Amniotic stem cell (primary cell): ENCODE measurements around the gene GPC5.
"Not testable (repeated sequence)": the region's sequence is repeated elsewhere in the genome, so short reads cannot be mapped to it uniquely, and the experiment has no call there.

ENCODE experiments used
- DNase-seq: peaks from one replicate; lab custom pipeline; 2025; lab: John Stamatoyannopoulos, UW

The GPC5 gene

DNA sequence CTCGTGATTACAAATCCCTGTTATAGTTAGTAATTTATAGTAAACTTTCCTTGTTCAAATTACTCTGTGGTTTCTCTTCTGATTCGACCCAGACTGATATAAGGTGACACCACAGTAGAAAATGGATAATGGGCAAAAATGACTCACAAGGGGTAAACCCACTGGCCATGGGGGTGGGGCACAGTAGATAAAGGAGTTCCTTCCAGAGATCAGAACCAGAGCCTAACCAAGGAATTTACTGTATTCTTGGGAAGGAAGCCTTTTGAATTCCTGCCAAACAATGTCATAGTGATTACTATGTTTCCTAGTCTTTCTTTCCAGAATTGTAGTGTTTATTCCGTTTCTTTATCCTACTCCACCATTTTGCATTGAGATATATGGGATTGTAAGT lies 29.0 kb upstream of the GPC5 start:
- DNase-seq, result no peak

DNA sequence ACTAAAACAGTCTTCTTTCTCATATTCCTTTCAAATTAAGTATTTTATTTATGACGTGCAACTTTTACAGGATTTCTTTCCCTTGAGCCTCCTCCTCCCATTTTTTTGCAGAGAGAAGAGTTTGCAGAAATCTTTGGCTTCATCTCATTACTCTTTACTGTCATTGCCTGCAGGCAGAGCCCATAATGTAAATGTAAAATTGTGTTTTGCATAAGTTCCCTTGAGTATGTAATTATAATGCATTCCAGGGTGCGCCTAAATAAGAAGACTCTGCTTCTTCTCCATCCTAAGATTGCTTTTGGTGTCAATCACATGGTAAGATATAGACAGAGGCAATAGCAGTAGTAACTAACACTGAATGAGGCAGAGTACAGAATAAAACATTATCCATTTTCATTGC lies 27.9 kb upstream of the GPC5 start:
- DNase-seq, result no peak

DNA sequence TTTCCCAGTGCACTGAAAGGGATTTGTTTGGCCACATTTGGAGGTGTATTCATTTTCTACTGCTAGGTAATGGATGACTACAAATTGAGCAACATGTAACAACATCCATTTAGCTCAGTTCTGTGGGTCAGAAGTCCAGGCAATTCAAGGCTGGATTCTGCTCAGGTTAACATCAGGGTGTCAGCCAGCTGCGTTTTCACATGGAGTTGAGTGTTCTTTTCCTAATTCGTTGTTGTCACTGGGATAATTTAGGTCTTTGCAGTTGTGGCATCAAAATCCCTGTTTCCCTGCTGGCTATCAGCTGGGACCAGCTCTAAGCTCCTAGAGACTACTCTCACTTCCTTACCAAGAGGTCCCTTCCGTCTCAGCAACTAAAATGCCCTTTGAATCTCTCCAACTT lies 25.5 kb upstream of the GPC5 start:
- no peak for DNase-seq

DNA sequence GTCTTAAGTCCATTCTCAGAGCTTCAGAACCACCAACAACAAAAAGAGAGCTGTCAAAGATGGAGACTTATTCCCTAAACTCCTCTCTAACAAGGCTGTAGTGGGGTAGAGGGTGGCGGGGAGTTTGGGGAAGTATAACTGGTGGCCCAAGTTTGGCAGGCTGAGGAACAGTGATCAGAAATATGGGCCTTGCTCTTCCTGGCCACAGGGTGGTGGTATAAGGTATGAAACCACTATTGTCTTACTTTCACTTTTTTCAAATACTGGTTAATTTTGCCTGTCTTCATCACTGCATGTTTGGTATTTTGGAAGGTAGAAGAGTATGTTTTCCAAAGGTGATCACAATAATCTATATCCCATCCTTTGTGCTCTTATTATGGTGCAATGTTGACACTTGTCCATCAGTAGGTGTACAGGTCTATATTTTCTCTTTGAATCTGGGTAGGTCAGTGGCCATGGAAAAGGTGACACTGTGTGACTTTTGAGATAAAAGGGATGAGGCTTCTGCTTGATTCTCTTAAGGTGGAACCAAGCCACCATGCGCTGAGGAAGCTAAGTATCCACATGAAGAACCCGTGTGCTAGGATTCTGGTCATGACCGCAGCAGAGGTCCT lies 23.2 kb upstream of the GPC5 start:
- no peak for DNase-seq

DNA sequence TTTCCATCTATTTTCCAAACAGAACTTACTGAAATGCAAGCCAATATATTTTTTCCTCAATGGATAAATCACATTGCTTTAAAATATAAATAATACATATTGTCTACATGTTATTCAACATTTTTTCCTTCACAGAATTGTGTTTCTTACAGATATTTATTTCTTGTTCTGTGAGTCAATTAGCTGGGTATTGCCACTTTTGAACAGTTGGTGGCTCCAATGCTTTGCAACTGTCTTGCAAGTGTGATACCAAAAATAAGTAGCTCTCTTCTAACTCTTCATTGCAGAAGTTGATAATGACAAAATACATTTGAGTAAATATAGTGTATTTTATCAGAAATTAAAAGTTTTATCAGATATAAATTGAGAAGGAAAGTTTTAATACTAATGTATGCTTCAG lies 17.1 kb upstream of the GPC5 start:
- DNase-seq, result no peak

DNA sequence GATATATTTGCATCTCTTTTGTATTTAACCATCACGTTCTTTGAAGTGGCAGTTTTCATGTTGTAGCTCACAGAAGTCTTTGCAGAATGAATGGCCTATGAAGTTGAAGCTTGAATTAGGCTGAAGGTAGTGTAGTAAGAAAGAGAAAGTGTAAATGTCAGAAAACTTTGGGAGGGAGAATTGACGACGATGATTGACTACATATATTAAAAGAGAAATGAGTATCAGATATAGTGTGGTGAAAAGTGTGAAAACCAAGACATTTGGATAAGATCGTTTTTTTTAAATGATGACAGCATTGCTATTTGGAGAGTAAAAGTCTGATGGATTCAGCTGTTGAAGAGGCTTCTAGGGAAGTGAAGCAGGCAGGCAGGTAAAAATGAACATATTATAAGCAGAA lies 14.6 kb upstream of the GPC5 start:
- no peak for DNase-seq

DNA sequence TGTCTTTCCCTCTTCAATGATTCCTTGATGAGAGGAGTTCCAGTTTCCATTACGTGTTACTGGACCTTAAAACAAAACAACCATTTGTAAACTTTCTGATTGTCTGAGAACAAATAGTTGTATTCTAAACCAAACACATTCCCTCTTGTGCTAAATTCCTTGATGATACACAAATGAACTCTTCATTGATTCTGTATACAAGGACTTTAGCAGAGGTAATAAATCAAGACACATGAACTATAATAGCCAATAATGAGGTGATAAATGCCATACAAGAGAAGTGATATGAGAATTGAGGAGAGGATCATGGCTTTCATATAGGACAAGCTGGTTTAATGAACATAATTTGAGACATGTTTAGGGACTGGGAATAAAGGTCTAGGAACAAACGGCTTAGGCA lies 13.5 kb upstream of the GPC5 start:
- DNase-seq, result no peak

DNA sequence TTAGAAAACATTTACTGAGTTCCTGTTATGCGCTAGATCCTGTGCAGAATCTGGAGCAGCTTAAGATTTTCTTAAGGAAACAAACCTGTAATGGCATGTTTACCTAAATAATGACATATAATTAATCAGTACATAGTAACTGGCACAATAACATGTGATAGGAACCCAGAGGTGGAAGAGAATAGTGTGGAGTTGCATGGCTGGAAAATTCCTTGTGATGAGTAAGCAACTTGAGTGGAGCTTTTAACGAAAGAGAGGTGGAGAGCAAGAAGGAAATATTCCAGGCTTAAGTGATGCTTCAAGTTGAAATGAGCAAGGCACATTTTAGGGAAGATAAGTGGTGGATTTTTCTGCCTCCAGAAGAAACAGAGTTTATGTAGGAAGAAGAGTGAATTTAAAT lies 9.2 kb upstream of the GPC5 start:
- no peak for DNase-seq

DNA sequence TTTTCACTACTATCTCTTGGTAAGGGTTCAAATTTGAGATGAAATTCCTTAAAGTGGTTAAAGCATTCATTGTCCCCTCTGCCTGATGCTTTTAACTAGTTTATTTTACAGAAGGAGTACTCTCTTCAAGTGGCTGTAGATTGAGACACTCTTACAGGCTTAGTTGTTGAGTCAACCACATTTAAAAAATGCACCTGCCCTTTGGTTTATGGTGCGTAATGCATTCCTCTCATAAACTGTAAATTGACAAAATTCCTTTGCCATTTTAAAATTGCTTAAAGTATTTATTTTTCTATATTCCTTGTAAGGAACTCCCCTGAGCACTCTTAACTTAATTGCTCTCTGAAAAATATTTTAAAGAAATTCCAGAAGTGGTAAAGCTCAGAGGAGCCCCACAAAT lies 826 bp upstream of the GPC5 start:
- DNase-seq, result no peak

DNA sequence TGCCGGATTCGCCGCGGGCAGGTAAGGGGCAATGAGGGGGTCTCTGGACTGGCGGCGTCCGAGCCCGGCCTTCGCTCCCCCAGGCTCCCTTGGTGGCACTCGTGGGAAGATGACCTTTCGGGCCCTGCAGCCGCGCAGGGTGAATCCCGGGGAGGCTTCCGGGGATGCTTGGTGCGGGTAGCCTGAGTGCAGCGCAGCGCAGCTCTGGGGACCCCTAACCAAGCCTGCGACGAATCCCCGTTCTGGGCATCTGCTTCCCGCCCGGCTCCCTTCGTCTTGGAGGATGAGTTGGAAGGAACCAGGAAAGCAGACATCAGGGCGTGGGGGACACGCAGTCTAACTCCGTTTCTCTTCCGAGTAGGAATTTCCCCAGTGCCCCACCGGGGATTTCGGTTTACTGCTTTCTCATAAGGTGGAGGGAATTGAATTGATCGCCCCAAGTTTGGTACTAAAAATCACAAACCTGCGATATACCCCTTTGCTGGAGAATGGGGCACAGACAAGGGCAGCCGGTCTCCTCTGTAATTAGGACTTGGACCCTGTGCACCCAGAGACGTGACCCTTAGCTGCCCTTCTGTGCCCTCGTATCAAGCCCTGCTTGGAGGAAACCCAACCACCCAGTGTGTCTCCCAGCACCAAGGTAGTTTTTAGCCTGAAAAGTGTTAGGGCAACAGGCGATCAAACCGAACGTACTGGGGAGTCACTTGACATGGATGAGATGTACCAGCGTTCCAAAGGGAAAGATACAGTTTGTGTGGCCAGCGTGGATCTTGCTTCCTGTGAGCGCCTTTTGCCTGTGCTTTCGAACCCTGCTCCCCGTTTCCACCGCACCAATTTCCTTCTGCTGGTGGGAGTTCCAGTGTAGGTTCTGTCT lies 1.0 kb downstream of the GPC5 start:
- DNase-seq, result no peak

DNA sequence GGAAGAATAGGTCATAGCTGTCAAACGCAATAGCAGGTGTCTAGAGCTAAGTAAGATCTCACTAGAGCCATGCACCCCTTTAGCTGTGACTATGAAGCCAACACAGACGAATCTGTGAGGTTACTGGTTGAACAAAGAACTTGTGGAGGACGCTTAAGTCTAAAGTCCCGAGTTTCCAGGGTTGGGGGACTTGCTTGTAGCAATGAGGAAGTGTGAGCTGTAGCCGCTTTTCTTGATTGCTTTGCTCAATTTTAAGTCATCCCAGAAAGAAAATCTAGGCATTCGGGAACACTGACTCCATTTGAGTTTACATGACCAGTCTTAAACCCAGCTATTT lies 1.6 kb downstream of the GPC5 start:
- DNase-seq, result no peak

DNA sequence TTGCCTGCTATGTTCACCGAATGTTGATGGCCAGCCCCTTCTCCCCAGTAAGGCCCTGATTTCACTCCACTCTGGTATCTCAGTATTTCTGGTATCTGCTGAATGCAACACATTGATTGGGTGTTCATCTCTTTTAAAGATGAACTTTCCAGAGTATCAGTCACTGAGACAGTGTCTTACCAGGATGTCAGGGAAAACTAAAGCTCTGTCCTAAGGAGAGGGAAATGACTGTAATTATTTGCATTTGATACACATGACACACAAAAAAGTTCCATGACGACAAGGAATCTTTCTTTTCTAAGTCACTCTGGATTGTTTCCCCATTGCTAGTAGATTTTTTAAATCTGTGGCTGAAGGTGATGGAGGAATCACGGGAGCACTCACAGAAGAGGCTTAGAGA lies 2.2 kb downstream of the GPC5 start:
- no peak for DNase-seq

DNA sequence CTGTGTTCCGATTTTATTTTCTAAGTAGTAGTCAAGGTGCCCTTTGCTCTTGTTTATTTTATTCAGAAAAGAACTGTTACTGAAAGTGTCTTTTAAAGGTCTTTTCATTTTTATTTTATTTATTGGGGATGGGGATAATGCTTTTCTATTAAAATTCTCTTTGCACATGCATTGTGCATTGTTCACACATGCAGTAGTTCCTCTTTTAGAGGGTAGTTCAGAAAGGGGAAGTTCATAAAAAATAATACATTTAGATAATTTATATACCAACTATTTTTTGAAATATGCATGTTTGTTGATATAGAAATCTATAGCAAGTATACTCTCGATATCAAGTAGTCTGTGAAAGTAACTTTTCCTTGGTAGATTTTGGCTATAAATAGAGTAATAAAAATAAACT lies 3.5 kb downstream of the GPC5 start:
- DNase-seq, result no peak

DNA sequence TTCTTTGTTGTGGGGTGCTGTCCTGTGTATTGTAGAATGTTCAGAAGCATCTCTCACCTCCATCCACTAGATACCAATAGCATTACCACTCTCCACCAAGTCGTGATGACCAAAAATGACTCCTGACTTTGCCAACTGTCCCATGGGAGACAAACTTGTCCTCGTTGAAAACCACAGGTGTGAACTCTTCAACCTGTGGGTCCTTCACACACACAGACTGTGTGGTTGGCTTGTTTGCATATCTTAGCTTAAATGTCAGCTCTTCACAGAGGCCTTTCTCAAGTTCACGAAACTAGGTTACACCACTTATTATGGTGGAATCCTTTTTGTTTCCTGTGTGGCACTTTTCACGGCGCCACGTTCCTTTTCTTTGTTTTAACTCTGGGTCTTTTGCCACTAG lies 6.8 kb downstream of the GPC5 start:
- no peak for DNase-seq

DNA sequence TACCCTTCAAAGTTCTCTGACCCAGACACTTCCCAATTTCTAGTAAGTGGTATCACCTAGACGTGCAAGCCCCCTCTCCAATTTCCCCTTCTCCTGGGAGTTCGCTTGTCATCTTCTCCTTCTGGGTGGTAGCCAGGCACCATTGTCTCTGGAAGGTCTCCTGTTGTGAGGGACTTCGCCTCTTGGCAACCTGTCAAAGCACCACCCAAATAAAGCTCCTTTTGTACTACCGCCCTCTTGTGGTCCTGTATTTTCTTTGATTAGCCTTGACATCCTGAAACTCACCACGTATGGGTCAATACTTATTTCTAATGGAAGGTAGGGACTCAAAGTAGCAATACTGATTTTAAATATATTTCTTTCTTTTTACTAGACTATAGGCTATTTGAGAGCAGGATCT lies 8.2 kb downstream of the GPC5 start:
- no peak for DNase-seq

DNA sequence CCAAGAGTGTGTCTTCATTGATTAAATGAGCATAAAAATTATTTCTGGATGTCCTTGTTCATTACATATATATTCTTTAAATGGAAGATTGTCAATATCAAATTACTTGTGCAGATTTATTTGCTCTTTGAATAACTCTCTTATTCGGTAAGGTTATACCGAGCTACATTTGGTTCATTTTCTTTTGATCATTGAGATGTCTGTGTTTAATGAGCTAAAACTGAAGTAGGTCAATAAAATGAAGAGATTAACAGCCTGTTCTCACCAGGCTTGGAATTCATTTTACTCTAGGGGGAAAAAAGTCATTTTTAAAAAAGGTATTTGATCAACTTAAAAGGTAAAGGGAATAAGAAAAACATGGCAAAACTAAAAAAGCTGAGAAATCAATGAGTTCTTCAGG lies 10.6 kb downstream of the GPC5 start:
- no peak for DNase-seq

DNA sequence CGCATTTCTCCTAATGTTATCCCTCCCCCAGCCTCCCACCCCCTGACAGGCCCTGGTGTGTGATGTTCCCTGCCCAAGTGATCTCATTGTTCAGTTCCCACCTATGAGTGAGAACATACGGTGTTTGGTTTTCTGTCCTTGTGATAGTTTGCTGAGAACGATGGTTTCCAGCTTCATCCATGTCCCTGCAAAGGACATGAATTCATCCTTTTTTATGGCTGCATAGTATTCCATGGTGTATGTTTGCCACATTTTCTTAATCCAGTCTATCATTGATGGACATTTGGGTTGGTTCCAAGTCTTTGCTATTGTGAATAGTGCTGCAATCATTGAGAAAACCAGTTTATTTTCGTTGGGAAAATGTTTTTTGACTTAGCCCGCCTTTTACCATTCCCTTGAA lies 18.2 kb downstream of the GPC5 start:
- not testable (repeated sequence) for DNase-seq

DNA sequence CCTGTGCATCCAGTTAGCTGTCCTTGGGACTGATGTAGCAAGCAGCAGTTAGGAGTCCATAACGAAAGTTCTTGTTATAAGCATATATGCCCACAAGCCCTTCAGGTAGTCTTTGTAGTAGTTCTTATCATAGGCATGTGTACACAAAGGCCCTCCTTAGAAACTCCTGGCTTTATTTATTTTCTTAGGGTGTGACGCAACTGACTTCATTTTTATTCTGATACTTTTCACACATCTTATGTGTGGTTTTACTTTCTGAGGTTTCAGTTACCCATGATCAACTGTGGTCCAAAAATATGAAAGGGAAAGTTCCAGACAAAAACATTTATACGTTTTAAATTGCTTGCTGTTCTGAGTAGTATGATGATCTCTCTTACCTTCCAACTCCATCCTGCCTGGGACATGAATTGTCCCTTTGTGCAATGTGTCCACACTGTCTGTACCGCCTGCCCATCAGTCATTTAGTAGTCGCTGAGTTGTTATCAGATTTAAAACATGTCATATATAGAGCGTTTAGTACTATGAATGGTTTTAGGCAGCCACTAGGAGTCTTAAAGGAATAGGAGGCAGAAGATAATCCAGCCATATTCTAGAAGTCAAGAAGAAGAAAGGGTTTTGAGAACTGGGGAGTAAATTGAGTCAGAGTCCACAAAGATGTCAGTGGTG lies 19.4 kb downstream of the GPC5 start:
- DNase-seq, result no peak

DNA sequence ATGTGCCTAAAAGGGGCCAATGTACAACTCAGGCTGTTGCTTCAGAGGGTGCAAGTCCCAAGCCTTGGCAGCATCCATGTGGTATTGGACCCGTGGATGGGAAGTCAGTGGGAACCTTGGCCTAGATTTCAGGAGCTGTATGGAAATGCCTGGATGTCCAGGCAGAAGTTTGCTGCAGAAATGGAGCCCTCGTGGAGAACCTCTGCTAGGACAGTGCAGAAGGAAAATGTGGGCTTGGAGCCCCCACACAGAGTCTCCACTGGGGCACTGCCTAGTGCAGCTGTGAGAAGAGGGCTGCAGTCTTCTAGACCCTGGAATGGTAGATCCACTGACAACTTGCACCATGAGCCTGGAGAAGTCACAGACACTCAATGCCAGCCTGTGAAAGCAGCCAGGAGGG lies 28.5 kb downstream of the GPC5 start:
- no peak for DNase-seq

DNA sequence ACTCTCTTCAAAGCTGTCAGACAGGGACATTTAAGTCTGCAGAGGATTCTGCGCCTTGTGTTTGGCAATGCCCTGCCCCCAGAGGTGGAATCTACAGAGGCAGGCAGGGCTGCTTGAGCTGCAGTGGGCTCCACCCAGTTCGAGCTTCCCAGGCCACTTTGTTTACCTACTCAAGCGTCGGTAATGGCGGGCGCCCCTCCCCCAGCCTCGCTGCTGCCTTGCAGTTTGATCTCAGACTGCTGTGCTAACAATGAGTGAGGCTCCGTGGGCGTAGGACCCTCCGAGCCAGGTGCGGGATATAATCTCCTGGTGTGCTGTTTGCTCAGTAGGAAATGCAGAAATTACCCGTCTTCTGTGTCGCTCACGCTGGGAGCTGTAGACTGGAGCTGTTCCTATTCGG lies 40.3 kb downstream of the GPC5 start:
- DNase-seq, result not testable (repeated sequence)

DNA sequence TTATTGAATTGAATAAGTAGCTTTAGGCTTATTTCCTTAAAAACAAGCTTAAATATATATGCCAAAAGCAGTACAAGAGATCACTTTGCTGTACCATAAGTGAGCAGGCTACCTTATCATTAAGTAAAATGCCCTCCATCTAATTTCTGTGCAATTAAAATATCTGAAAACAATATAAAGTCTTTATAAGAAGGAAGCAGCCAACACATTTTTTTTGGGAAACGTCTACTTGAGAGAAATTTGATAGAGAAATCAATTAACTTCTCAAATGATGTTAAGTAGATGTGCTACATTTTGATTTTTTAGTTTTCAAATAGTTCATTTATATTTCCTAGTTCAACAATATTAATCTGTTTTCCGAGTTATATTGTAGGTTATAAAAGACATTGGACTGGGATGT lies 52.5 kb downstream of the GPC5 start:
- no peak for DNase-seq

DNA sequence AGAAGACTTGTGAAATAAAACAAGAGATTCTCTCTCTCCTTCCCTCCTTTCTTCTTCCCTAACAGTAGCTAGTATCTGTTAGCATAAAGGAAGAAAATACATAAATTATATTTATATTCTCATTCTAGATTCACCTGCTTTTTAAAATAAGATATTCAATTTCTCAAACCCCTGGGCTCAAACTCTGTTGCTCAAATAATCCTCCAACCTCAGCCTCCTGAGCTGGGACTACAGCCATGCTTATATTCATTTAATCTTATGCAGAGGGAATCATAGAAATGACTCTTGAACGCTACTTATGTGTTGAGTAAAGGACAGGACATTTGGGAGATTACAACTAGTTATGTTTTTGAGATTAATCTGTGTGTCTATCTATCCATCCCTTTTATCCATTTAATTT lies 56.2 kb downstream of the GPC5 start:
- no peak for DNase-seq

DNA sequence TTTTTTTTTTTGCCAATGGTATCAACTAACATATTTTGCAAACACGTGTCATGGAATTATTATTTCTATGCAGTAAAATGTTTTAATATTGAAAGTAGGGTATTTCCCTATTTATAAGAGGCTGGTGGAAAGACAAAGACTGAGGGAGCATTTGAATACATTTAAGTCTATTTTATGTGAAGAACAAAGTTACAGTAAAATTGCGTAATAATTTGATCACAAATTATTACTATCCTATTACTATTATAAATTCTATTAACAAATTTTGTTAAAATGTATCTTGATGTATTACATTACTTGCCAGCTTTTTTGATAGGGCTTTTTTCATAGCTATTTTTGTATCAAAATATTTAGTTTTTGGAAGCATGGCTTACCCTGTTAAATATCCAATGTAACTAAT lies 58.4 kb downstream of the GPC5 start:
- no peak for DNase-seq

DNA sequence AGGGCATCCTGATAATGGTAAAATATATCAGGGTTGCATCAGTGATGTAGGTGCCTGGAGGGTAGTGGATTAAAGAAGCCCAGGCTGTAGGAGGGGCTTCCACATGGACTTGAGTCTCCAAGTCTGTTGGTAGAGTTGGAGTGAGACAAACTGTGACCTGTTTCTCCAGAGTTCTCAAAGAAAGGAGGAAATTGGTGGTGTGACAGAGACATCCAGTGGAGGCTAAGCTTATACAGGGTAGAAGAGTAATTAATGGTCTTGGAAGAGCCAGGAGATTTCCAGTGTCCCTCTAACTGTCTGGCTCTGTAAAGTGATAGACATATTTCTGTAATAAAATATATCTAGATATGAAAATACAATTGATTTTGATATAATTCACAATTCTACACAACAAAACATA lies 61.1 kb downstream of the GPC5 start:
- DNase-seq, result no peak
